ELR (cell line): Measurements from ENCODE around the gene UCKL1.

Experiments used
- DNase-seq: peaks from one replicate; pipeline ENCODE4 v3.0.0-alpha.2; 2015; ENCODE audit warnings: low read depth

UCKL1 gene

DNA sequence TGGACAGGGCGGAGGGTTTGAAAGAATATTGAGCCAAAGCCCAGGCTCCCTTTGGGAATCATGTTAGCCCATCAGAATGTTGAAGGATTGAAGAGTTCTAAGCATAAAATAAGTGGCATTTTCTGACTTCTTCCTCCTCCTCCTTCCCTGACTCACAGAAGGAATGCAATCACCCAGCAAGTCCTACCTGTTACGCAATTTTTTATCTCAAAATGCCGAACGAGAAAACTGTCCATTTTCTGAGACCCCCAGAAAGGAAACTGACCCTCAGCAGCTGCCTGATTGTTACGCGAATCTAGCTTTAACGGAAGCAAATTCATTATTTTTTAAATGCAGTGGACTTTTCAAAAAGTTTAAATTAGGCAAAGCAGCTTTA lies 66.0 kb downstream of the UCKL1 start:
- no peak for DNase-seq
